ENCODE results near the gene PHLDA2. TPM values are rescaled to one million over a fixed set of nuclear protein-coding genes. Genes with fewer than 3 reads are reported as not detected.

Gene PHLDA2
- total and polyA plus RNA-seq, 2 experiments from 2014 or later: 3.8 to 16.5 TPM

- no peak for TF ChIP-seq ZNF462 (CRISPR knock-in tag; IDR thresholded peaks at IDR 0.05)
- TF ChIP-seq, protein P1, sequence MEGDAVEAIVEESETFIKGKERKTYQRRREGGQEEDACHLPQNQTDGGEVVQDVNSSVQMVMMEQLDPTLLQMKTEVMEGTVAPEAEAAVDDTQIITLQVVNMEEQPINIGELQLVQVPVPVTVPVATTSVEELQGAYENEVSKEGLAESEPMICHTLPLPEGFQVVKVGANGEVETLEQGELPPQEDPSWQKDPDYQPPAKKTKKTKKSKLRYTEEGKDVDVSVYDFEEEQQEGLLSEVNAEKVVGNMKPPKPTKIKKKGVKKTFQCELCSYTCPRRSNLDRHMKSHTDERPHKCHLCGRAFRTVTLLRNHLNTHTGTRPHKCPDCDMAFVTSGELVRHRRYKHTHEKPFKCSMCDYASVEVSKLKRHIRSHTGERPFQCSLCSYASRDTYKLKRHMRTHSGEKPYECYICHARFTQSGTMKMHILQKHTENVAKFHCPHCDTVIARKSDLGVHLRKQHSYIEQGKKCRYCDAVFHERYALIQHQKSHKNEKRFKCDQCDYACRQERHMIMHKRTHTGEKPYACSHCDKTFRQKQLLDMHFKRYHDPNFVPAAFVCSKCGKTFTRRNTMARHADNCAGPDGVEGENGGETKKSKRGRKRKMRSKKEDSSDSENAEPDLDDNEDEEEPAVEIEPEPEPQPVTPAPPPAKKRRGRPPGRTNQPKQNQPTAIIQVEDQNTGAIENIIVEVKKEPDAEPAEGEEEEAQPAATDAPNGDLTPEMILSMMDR (conservative IDR thresholded peaks at IDR 0.05; ENCODE audit: low read depth in 2 of 2): no peak
- no peak for TF ChIP-seq ZNF331 (CRISPR knock-in tag; IDR thresholded peaks at IDR 0.05; ENCODE audit: low read depth)
- TF ChIP-seq NANOG (IDR thresholded peaks at IDR 0.05; ENCODE audit: borderline replicate concordance): no peak
Measured at GRCh38 chr11:2889362-2890273, 39.6 kb downstream of the PHLDA2 start (continued).

DNA sequence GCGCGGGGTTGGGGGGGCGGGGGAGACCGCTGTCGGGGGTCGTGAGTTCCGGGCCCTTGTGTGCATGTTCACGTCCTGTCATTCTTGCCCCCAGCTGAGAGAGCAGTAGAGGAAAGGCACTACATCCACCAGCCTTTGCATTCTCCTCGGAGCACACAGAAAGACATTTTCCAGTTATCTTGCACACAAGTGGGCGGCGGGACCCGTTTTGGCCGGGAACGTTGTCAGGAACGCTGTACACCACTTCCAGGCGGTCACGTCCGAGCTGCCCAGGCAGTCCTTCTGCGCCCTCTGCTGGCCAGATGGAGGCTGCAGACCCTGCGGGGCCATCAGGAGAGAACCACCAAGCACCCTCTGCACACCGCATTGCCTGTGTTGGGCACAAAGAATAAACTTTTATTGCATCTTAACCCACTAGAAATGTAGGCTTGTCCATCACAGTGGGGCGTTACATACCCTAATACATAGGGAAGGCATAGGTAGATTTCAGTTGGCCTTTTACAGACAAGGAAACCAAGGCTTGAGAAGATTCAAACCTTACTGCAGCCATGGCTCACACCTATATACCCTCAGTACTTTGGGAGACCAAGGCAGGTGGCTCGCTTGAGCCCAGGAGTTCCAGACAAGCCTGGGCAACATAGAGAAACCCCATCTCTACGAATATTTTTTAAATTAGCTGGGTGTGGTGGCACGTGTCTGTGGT lies 40.8 kb downstream of the PHLDA2 start:
- Histone ChIP-seq H3K4me2 (no peak overlapping the region), H3K36me3 (ENCODE audit: insufficient read depth) (no peaks in the 10 kb centered on the region), H4K20me1 (replicated peaks; ENCODE audit: insufficient read depth) (no peaks in the 10 kb centered on the region), H3K4me3 (no peak overlapping the region), H3K27me3 (ENCODE audit: insufficient read depth) (peaks cover 41% of the 10 kb centered on the region), H3F3A (replicated peaks; ENCODE audit: low read depth) (peaks cover 29% of the 10 kb centered on the region; the same call in 1 of the 2 replicates), H3K79me2 (replicated peaks; ENCODE audit: insufficient read depth) (no peaks in the 10 kb centered on the region), H3K4me1 (ENCODE audit: insufficient read depth) (peaks cover 28% of the 10 kb centered on the region), H2AFZ (no peak overlapping the region), H3K27ac (ENCODE audit: low read depth) (no peak overlapping the region), H3K9me2 (ENCODE audit: insufficient read depth) (no peaks in the 10 kb centered on the region)
- H3K36me3 Mint-ChIP-seq (ENCODE audit: low read depth): no peaks in the 10 kb centered on the region
- DNase-seq (ENCODE audit: low spot score) (peak; percentile 91), ATAC-seq (peak; percentile 23)
- H3K4me1 Mint-ChIP-seq: peaks cover 14% of the 10 kb centered on the region
- no peak overlapping the region for H3K4me3 Mint-ChIP-seq
- TF ChIP-seq, protein P1 (conservative IDR thresholded peaks at IDR 0.05; ENCODE audit: low read depth in 2 of 2): peak; percentile 94 to 99
- TF ChIP-seq ZNF331 (CRISPR knock-in tag; IDR thresholded peaks at IDR 0.05; ENCODE audit: low read depth): no peak
- peaks cover 43% of the 10 kb centered on the region for H3K27me3 Mint-ChIP-seq (ENCODE audit: insufficient read depth, low read depth, poor library complexity)
- peaks cover 10% of the 10 kb centered on the region; the same call in 1 of the 3 replicates for H3K9me3 Mint-ChIP-seq
- no peak overlapping the region for H3K27ac Mint-ChIP-seq
